A549 (cell line): ENCODE results near the gene OXNAD1. TPM values are rescaled to one million over a fixed set of nuclear protein-coding genes. Genes with fewer than 3 reads are reported as not detected.

Source experiments
- ATAC-seq, 2 experiments: fragments of 200-7000 bp in 1 of 2; fragments of >200 bp in 1 of 2; cut with Nextera tagmentation in 1 of 2; cut with Tn5 transposase in 1 of 2; 3 replicates each; pipeline versions ENCODE4 v1.8.0 to v1.9.1; 2018 to 2020; ENCODE audit warnings: mild to moderate bottlenecking in 1 of 2, moderate library complexity in 1 of 2
- CTCF ChIA-PET: fragments of 300-600 bp; sonication (Branson Sonifier 250); formaldehyde crosslinking; extraction: SDS; loops from one replicate; lab custom pipeline; 2021; ENCODE audit warnings: antibody characterized with exemption, inconsistent platforms; lab: Yijun Ruan, JAX
- POLR2A ChIA-PET: fragments of 350-600 bp; formaldehyde crosslinking; extraction: SDS; loops from one replicate; lab custom pipeline; 2021; ENCODE audit warnings: antibody characterized with exemption, inconsistent platforms; lab: Yijun Ruan, JAX
- DNase-seq, 2 experiments: peaks; one replicate each; pipeline versions ENCODE4 v3.0.0 to v3.0.0-alpha.2; 2011 to 2016; ENCODE audit warnings: low read depth in 1 of 2, low spot score in 1 of 2
- FAIRE-seq: peaks from 2 replicates; lab custom pipeline; 2011; peaks lifted over from hg19 to GRCh38; lab: Jason Lieb, UNC
- H3K27ac ChIP-seq, 2 experiments: fragments of >200 bp; sonication (Bioruptor Twin); formaldehyde crosslinking; 3 replicates each; pipeline ENCODE4 v1.5.1; 2016 to 2017
- H3K4me1 ChIP-seq: fragments of >200 bp; sonication (Bioruptor Twin); formaldehyde crosslinking; 3 replicates; pipeline ENCODE4 v1.6.1; 2016
- H3K4me2 ChIP-seq: fragments of >200 bp; sonication (Bioruptor Twin); formaldehyde crosslinking; 3 replicates; pipeline ENCODE4 v1.6.1; 2016
- H3K4me3 ChIP-seq: fragments of >200 bp; sonication (Bioruptor Twin); formaldehyde crosslinking; 3 replicates; pipeline ENCODE4 v1.5.1; 2016
- H3K9me3 ChIP-seq: fragments of >200 bp; sonication (Bioruptor Twin); formaldehyde crosslinking; 3 replicates; pipeline ENCODE4 v1.6.1; 2016
- BCL3 ChIP-seq: fragments of >200 bp; sonication (Bioruptor Twin); formaldehyde crosslinking; IDR thresholded peaks from 3 replicates; pipeline ENCODE4 v1.6.1; 2016
- CEBPB ChIP-seq, 2 experiments: fragments of >200 bp in 1 of 2; sonication (Bioruptor Twin) in 1 of 2; formaldehyde crosslinking in 1 of 2; IDR thresholded peaks; 2 replicates each; pipeline ENCODE4 v1.6.1; 2012 to 2016
- CHD2 ChIP-seq: fragments of 150-350 bp; IDR thresholded peaks from 2 replicates; pipeline ENCODE4 v1.6.1; 2014; ENCODE audit warnings: low read length; ENCODE audit not compliant: partially characterized antibody
- CHD4 ChIP-seq: fragments of 200-600 bp; sonication (generic); IDR thresholded peaks from 2 replicates; pipeline ENCODE4 v1.6.1; 2016; ENCODE audit warnings: antibody characterized with exemption, mild to moderate bottlenecking, borderline replicate concordance
- CTCF ChIP-seq: fragments of >200 bp; sonication (Bioruptor Twin); formaldehyde crosslinking; IDR thresholded peaks from 3 replicates; pipeline ENCODE4 v1.5.1; 2016
- ELK1 ChIP-seq: fragments of 150-350 bp; IDR thresholded peaks from 2 replicates; pipeline ENCODE4 v1.6.1; 2014; ENCODE audit warnings: low read depth, mild to moderate bottlenecking, low read length
- EP300 ChIP-seq, 2 experiments: fragments of >200 bp; sonication (Bioruptor Twin); formaldehyde crosslinking; IDR thresholded peaks; 2 replicates in 1 of 2; 3 replicates in 1 of 2; pipeline ENCODE4 v1.6.1; 2016 to 2017
- FOSB ChIP-seq: fragments of 250-450 bp; sonication (Bioruptor Pico); IDR thresholded peaks from 2 replicates; pipeline ENCODE4 v1.5.0; 2020; ENCODE audit warnings: mild to moderate bottlenecking, moderate library complexity
- HES2 ChIP-seq: fragments of >200 bp; sonication (Bioruptor Twin); formaldehyde crosslinking; IDR thresholded peaks from 2 replicates; pipeline ENCODE4 v1.6.1; 2016
- HOXA7 ChIP-seq: fragments of 250-450 bp; sonication (Bioruptor Pico); IDR thresholded peaks from 2 replicates; pipeline ENCODE4 v1.5.0; 2020; ENCODE audit warnings: mild to moderate bottlenecking, moderate library complexity
- KDM5A ChIP-seq: fragments of 200-600 bp; sonication (generic); IDR thresholded peaks from 2 replicates; pipeline ENCODE4 v1.6.1; 2016; ENCODE audit warnings: antibody characterized with exemption, mild to moderate bottlenecking
- MAZ ChIP-seq: fragments of 150-350 bp; IDR thresholded peaks from 2 replicates; pipeline ENCODE4 v1.6.1; 2014; ENCODE audit warnings: antibody characterized with exemption, low read depth, low read length, borderline replicate concordance
- MYC ChIP-seq: IDR thresholded peaks from 2 replicates; pipeline ENCODE4 v1.6.1; 2012; ENCODE audit warnings: mild to moderate bottlenecking, inconsistent platforms, low read length, improper control_type of control experiment, borderline replicate concordance
- NPAS2 ChIP-seq: fragments of 250-450 bp; sonication (Bioruptor Pico); IDR thresholded peaks from 2 replicates; pipeline ENCODE4 v1.8.0; 2022; ENCODE audit warnings: mild to moderate bottlenecking, moderate library complexity, borderline replicate concordance
- RAD21 ChIP-seq, 2 experiments: fragments of >200 bp in 1 of 2; sonication (Bioruptor Twin) in 1 of 2; formaldehyde crosslinking in 1 of 2; IDR thresholded peaks in 1 of 2; conservative IDR thresholded peaks in 1 of 2; 2 replicates in 1 of 2; 3 replicates in 1 of 2; pipeline ENCODE4 v1.6.1; 2012 to 2018; ENCODE audit warnings: inconsistent platforms in 1 of 2
- RCOR1 ChIP-seq: fragments of 150-350 bp; IDR thresholded peaks from 2 replicates; pipeline ENCODE4 v1.6.1; 2014; ENCODE audit warnings: antibody characterized with exemption, low read length, low read depth
- REST ChIP-seq: fragments of 200-600 bp; sonication (generic); IDR thresholded peaks from 2 replicates; pipeline ENCODE4 v1.6.1; 2016; ENCODE audit warnings: antibody characterized with exemption, mild to moderate bottlenecking, moderate library complexity
- SREBF2 ChIP-seq: fragments of 450-650 bp; IDR thresholded peaks from 2 replicates; pipeline ENCODE4 v1.6.1; 2014; ENCODE audit warnings: mild to moderate bottlenecking, moderate library complexity
- TP53 ChIP-seq: fragments of 250-450 bp; sonication (Bioruptor Pico); IDR thresholded peaks from 2 replicates; pipeline ENCODE4 v1.5.0; 2021; ENCODE audit warnings: mild to moderate bottlenecking, moderate library complexity
- USF2 ChIP-seq: fragments of 450-650 bp; IDR thresholded peaks from 2 replicates; pipeline ENCODE4 v1.6.1; 2014; ENCODE audit warnings: antibody characterized with exemption
- WGBS: methylation state at CpG from one replicate; pipeline ENCODE4 v1.1.6; 2017; ENCODE audit errors: missing lambda C conversion rate; 5-methylcytosine and 5-hydroxymethylcytosine counted together
- polyA plus RNA-seq, 4 experiments: library from polyadenylated mRNA; depleted of rRNA in 3 of 4; stranded (reverse); fragments of >200 nt; fragmentation: RNase III in 1 of 4; extraction: RNeasy Plus Mini Kit Qiagen cat#74134 plus additional on column Dnase treatment in 1 of 4; gene quantifications; 2 replicates in 3 of 4; 3 replicates in 1 of 4; pipeline ENCODE4 v1.2.3, GENCODE V29; 2011 to 2017

Gene OXNAD1
- polyA plus RNA-seq, 2 of the 4 experiments (the other 2 are of a cell fraction), result 8.8 to 25.9 TPM

GRCh38 chr3:16343101-16343500 lies 78.1 kb downstream of the OXNAD1 start:
- DNase-seq, result no peak
- 100% methylated on average over 1 of the region's 1 CpG for WGBS
- CTCF ChIA-PET, result no interaction called here

GRCh38 chr3:16346413-16347081 lies 81.5 kb downstream of the OXNAD1 start:
- Histone ChIP-seq H3K4me2 (no peak overlapping the region), H3K4me1 (peaks cover 9% of the 10 kb centered on the region; the same call in 1 of the 3 replicates), H3K9me3 (no peaks in the 10 kb centered on the region; the same call in 2 of the 3 replicates), H3K27ac (no peak overlapping the region), H3K4me3 (no peak overlapping the region)
- WGBS, result 87% methylated on average over 7 of the region's 7 CpGs
- ChIA-PET CTCF (interaction anchor here (1.0 kb wide), 1 partner anchor 56 kb away, joined by 3 read pairs; no protein-coding TSS in a partner anchor), POLR2A (no interaction called here)
- FAIRE-seq (no peak), DNase-seq (no peak), ATAC-seq (no peak)
- TF ChIP-seq TP53 (CRISPR knock-in tag), result no peak
- TF ChIP-seq HOXA7 (CRISPR knock-in tag), result no peak
- no peak for TF ChIP-seq ELK1
- no peak for TF ChIP-seq NPAS2 (CRISPR knock-in tag)
- no peak for TF ChIP-seq CTCF
- TF ChIP-seq SREBF2, result no peak
- TF ChIP-seq RCOR1, result no peak
- TF ChIP-seq CHD2, result no peak
- TF ChIP-seq USF2, result no peak
- no peak for TF ChIP-seq CEBPB (IDR thresholded peaks at IDR 0.05)

More at GRCh38 chr3:16343101-16343500, 78.1 kb downstream of the OXNAD1 start:
- FAIRE-seq (no peak), ATAC-seq (no peak)
- Histone ChIP-seq H3K9me3 (no peaks in the 10 kb centered on the region; the same call in 2 of the 3 replicates), H3K4me2 (no peak overlapping the region), H3K27ac (no peak overlapping the region), H3K4me1 (no peaks in the 10 kb centered on the region), H3K4me3 (no peak overlapping the region)
- POLR2A ChIA-PET, result no interaction called here
- TF ChIP-seq ELK1 (no peak), REST (no peak), NPAS2 (CRISPR knock-in tag) (no peak), EP300 (IDR thresholded peaks at IDR 0.05) (no peak), CHD4 (no peak), KDM5A (no peak), TP53 (CRISPR knock-in tag) (no peak), MAZ (no peak), HES2 (no peak), BCL3 (no peak), MYC (no peak), RAD21 (conservative IDR thresholded peaks at IDR 0.05 in 1 of 2, IDR thresholded peaks at IDR 0.05 in 1 of 2) (no peak), FOSB (no peak)
